Measurements from ENCODE around the gene L3MBTL4.
"Not testable (repeated sequence)": the region's sequence is repeated elsewhere in the genome, so short reads cannot be mapped to it uniquely, and the experiment has no call there.

L3MBTL4 gene

DNA sequence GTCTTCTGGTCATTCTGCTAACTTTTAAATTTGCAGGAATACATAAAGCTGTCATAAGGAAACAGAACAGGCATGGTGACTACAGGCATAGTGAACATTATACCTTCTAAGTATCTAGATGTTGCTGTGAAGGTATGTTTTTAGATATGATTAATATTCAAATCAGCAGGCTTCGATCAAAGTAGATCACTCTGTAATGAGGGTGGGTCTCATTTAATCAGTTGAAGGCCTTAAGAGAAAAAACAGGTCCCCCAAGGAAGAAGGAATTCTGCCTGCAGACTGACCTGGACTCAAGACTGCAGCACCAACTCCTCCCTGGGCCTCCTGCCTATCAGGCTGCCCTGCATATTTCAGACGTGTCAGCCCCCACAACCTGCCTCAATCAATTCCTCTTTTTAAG lies 104.0 kb downstream of the L3MBTL4 start:
- DNase-seq (ENCODE audit: low spot score): no peak

DNA sequence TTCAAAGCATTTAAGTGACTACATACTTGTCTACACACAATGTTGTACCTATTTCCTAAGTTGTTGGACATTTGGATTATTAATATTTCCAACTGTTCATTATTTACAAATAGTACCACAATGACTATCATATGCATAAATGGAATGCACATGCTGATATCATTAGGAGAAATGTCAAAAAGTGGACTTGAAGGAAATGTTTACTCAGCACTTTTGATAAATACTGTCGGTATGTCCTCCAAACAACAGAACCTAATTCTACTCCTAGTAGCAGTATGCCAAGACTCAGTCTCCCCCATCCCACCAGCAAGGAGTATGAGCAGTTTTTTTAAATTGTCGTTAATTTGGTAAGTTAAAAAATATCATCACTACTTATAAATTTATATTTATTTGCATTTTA lies 116.8 kb downstream of the L3MBTL4 start:
- DNase-seq (ENCODE audit: low spot score): no peak

DNA sequence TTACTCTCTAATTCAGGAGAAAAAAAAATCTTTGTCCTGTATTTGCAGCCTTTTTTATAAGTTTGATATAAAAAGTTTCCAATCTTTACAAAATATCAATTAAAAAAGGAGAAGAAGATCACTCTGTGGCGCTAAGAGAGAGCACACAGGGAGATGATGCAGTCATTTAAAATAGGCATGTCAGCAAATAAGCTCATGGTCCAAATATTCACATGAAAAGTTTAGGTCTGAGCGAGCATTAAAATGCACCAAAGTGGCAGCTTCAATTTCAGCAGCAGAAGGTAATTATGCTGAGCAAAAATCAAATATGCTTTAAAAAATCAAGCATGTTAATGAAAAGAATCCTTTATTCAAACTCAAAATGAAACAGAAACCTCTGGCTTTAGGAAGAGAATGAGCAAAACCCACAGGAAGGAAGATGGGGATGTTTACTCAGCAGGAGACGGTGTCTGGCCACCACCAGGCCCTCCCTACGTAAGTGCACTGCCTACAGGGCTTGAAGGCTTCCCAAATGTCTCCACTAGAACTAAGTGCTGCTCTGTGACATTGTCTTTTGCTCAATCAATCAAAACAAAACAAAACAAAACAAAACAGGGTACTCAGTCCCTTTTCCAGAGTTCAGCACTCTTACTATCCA lies 120.4 kb downstream of the L3MBTL4 start:
- no peak for DNase-seq (ENCODE audit: low spot score)

DNA sequence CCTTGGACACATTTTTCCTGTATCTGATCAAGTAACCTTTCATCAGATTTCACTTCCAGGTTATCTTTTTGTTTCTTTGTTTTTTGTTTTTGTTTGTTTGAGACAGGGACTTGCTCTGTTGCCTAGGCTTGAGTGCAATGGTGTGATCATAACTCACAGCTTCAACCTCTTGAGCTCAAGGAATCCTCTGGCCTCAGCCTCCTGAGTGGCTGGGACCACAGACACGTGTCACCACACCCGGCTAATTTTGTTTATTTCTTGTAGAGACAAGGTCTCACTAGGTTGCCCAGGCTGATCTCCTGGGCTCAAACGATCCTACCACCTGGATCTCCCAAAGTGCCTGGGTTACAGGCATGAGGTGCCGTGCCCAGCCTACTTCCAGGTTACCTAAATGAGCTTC lies 124.9 kb downstream of the L3MBTL4 start:
- DNase-seq (ENCODE audit: low spot score): no peak

DNA sequence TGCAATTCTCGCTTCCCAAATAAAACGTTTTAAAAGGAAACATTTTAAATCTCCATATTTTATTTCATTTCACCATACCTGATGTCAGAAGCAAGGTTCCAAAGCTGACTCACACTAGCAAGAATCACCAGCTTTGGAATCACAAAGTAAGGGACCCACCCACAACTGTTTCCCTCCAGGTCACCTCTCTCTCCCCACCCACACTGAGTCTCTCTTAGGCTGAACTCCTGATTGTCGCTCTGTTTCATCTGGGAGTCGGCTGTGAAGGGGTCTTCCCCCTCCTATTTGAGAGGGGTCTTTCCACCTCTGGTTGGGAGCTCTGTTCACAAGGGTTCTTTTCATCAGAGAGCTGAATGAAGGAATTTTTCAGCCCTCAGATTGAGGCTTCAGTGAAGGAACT lies 128.1 kb downstream of the L3MBTL4 start:
- DNase-seq (ENCODE audit: low spot score): no peak

DNA sequence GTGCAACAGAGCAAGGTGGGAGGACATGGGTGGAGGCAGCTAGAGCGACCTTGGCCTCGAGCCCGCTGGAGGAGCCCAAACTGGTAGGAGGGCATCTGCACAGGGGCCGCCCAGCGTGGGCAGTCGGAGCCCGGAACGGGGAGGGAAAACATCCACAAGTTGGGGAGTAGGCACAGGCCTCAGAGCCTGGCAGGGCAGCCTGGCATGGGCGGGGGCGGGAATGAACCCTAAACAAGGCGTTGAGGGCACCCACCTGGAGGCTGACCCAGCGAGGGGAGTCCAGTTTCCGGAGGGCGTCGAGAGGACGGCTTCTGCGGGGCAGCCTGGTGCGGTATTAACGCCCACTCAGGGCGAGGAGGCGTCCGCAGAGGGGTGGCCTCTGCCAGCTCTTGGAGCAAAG lies 129.9 kb downstream of the L3MBTL4 start:
- DNase-seq (ENCODE audit: low spot score): no peak

DNA sequence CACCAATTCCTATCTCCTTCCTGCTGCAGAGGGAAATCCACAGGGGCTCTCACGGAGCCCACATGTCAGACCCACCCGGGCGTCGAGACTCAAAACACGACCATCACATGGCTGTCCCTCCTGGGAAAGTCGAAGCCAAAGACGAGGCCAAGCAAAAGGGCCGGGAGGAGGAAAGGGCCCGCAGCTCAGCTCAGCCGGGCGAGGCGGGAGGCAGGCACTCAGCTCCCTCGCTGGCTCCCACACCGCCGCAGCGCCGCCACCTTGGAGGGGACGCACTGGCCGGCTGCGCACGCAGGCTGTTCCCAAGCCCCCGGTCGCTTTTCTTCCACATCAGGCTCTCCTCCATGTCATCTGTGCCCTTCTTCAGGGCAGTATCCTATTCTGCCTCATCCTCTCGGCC lies 130.4 kb downstream of the L3MBTL4 start:
- no peak for DNase-seq (ENCODE audit: low spot score)

DNA sequence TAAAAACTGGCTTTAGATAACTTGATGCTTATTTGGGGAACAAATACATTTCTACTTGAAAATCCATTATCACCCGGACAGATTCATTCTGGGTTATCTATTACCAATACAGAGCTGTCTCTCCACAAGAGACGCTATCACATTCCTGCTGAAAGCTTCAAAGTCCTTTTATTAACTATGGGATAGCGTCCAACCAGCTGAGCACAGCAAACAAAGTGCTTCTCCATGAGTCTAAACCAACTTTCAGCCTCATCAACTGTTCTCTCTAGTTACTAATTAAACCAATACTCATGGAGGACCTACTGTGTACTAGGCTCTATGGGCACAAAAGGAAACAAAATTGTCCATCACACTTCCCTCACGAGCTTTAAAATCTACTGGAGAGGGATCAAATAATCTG lies 132.8 kb downstream of the L3MBTL4 start:
- no peak for DNase-seq (ENCODE audit: low spot score)

DNA sequence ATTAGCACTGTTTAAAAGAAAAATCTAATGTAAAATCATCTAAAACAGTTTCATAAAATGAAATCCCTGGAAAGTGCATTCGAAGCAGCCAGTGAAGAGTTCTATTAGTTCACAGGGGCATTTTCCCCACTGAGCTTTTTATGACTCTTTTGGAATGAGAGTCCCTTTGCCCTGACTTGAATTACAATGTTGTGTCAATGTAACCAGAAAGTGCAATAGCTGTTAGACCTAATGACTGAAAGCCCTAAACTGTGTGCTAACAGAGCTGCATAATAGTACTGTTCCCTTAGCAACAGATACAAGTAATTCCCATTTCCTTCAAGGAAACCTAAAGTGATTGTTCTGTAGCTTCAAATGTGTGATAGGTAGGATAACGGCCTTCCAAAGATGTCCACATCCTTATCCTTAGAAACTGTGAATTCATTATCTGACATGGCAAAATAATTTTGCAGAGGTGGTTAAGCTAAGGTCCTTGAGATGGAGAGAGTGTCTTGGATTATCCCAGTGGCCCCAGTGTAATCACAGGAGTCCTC lies 134.4 kb downstream of the L3MBTL4 start:
- no peak for DNase-seq (ENCODE audit: low spot score)

DNA sequence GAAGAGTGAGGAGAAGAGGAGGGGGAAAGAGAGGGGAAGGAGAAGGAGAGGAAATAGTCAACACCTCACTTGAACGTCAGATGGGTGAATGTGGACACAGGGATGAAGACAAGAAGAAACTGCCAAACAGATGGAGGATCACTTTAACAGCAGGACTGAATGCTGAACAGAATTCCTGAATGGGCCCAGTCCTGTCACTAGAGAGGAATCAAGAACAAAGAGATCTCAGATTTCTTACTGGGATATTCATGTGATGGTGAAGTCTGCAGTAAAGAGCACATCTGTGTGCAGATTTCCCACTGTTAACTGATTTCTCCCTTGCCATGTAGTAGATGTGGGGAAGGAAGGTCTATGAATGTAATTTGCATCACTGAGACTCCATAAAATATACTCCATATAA lies 135.4 kb downstream of the L3MBTL4 start:
- no peak for DNase-seq (ENCODE audit: low spot score)

DNA sequence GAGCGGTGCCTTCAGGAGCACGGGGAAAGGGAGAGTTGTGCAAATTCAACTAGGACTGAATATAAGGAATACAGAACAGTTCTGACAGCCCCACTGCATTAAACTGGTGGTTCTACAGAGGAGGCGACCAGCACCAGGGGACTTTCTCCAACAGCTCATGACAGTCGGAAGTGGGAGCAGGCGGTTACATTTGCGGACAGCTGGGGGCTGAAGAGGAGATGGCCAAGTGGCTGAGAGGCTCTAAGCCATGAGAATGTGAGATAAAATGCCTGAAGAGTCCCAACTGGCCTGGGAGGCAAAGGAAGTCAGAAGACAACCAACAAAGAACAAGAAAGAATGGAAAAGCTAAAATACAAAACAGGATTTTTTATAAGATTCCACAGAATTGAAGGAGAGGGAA lies 141.3 kb downstream of the L3MBTL4 start:
- no peak for DNase-seq (ENCODE audit: low spot score)

DNA sequence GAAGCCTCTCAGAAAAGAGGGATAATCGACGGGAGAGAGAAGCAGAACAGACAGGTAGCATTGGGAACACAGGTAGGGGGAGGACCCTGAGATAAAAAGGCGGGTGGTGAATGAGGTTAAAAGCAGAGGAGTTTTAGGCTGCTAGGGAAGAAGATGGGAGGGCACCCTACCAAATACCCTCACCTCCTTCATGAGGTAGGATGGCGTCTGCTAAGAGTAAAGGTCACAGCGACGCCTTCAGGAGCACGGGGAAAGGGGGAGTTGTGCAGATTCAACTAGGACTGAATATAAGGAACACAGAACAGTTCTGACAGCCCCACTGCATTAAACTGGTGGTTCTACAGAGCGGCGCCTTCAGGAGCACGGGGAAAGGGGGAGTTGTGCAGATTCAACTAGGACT lies 142.6 kb downstream of the L3MBTL4 start:
- DNase-seq (ENCODE audit: low spot score): not testable (repeated sequence)

DNA sequence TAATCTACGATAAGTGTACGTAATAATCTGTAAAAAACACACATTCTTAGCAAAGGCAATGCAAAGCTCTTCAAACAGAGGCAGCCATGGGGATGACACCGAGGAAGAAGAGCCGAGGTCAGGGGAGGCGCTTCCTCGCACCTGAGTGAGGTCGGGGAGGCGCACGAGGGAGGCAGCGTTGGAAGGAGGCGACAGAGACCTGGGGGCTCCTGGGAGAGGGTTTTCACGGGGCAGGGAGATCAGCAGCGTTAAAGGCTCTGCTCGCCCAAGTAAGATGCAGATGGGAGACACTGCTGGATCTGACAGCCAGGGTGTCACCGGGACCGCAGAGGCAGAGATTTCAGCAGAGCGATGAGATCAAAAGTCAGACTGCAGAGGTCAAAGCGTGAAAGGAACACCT lies 143.1 kb downstream of the L3MBTL4 start:
- no peak for DNase-seq (ENCODE audit: low spot score)

DNA sequence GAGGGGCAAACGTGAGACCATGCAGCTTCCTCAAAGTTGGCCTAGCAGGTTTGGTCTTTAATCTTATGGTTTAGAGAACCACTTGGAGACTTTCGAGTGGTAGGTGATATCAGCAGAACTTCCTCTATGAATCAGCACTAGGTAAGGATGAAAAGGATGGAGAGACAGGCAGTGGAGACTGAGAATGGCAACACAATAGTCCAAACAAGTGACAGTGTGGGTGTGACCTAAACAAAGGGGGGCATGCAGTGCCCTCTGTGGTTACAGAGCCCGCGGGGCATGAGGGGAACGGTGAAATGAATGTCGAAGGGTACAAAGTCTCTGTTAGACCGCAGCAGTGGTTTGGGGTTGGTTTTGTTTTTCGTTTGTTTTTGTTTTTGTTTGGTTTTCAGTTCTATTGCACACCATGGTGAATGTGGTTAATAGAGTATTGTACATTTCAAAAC lies 143.9 kb downstream of the L3MBTL4 start:
- no peak for DNase-seq (ENCODE audit: low spot score)

DNA sequence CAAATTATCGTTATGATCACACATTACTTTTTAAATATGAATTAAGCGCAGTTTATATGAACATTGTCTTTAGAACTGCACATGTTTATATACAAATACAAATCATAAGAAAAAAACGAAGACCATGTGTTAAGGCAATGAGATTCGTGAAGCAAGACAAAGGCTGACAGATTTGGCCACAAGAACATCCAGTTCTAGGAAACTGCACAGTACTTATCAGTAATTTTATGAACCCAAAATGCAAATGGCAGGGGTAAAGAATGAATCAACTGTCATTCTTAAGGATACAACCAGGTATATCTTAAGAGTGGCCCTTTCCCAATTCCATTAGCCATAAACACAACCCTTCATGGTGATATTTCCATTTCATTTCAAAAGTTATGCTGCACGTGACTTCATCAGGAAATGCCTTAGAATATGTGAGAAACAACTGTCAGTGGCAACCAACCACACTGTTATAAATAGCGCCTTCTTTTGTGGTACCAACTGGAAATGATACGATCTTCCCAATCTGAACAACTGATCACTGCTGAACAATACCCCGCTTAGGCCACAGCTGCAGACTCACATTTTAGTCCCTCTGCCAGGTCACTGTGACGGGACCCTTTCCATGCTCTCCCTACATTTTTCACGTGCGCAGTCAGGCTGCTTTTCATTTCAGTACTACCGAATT lies 144.9 kb downstream of the L3MBTL4 start:
- DNase-seq (ENCODE audit: low spot score): no peak

DNA sequence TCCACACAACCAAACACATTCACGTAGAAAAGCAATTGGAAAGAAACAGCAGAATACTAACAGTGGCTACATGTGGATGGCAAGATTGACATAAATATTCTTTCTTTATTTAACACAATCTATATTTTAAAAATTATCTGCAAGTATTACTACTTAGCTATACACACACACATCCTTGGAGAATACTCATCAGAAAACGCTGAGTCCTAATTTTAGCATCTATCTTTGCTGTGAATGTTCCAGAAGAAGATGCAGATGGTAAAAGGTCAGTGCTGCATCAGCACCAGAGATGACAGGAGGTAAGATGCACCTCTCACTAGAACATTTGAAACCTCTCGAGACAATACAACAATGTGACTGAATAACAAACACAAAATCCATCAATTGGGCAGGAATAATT lies 148.5 kb downstream of the L3MBTL4 start:
- no peak for DNase-seq (ENCODE audit: low spot score)

DNA sequence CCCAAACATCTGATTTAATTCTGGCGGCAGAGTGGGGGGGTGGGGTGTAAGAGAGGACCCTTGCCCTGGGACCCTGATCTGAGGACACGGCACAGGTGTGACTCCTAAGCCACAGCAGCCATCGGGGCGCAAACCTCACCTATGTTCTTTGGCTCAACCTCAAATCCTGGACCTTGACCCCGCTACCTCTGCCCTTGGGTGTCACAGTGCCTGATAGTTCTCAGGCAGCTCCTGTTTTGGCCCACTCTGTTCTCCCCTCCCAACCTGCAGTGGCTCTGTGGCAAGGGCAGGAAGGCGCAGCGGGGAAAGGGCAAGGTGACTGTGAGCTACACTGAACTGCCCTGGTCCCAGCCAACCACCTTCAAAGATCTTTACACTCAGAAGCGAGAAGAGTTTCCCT lies 152.8 kb downstream of the L3MBTL4 start:
- no peak for DNase-seq (ENCODE audit: low spot score)

DNA sequence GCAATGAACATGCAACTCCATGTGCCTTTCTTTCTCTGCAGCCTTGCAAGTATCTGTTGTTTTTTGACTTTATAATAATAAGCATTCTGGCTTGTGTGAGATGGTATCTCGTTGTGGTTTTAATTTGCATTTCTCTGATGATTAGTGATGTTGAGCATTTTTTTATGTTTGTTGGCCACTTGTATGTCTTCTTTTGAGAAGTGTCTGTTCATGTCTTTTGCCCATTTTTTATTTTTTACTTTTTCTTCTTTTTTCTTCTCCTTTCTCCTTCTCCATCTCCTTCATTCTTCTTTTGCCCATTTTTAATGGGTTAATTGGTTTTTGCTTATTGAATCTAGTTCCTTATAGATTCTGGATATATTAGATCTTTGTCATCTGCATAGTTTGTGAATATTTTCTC lies 155.4 kb downstream of the L3MBTL4 start:
- DNase-seq (ENCODE audit: low spot score): not testable (repeated sequence)

DNA sequence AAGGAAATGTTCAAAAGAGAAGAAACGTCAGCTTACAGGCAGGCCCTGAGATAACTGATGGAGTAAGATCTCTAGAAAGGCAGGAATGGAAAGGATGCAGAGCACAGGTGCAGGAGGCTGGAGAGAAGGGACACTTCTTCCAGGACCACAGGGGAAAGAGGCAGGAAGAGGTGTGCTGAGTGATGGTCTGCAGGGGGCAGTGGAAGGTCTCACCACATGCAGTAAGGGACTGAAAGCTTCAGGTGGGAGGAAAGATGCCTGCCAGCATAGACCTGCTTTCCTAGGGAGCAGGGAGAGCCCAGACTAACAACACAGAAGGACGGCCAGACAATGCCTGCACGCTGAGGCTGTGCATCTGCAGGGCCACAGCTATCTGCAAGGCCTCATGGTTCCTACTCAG lies 156.8 kb downstream of the L3MBTL4 start:
- DNase-seq (ENCODE audit: low spot score): no peak

DNA sequence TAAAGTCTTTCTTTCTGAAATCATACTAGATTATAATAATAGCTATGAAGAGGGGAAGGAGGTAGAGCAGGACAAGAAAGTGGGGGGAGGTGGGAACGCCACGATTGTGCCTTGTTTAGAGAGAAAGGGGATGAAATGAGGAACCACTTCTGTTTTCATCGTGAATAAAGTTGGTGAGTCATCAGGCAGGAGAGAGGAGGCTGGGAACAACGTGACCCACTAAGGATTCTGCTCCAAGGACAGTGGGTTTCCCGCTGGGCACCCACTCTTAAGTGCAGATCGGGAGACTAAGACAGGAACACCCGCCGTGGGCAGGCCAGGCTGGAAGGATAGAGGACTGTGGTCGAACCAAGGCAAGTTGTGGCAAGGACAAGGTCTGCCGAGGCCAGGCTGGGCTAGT lies 158.2 kb downstream of the L3MBTL4 start:
- DNase-seq (ENCODE audit: low spot score): no peak

DNA sequence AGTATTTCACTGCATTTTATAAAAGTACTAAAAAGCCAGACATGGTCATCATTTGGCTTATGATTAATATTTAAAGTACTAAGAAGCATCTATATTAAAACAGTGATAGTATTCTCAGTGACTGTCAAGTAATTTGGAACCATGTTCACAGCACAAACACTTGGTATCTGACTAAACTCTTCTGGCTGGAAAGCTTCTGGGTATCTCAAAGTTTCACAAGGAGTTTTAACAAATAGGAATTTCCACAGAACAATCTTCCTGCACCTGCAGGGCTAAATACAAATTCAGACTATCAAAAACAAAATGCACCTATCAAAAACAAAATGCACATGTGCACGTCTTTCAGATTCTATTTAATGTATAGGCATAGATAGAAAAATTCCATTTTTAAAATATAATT lies 158.8 kb downstream of the L3MBTL4 start:
- DNase-seq (ENCODE audit: low spot score): no peak

DNA sequence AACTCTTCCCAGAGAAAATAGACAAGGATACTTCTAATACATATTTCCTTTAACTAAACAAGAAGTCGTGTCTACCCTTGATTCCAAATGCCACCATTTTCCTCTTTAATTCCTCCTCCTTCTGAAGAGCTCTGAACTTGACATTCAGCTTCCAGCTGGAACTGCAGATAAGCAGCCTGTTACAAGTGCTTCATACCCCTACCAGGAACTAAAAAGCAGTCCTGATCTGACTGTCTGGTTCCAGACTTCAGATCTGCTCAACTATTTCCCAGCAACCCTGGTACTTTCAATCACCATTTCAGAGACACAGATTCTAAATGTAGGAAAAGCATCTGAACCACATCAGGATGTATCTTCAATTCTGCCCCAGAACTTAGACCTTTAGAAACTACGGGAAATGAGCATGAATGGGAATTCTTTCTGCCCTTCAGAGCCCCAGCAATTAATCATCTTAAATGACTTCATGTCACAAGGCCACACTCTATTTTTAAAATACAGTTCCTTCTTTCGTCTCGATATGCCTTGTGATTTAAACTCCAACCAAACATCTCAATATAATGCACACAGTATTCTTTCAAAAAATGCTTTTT lies 159.5 kb downstream of the L3MBTL4 start:
- DNase-seq (ENCODE audit: low spot score): no peak

DNA sequence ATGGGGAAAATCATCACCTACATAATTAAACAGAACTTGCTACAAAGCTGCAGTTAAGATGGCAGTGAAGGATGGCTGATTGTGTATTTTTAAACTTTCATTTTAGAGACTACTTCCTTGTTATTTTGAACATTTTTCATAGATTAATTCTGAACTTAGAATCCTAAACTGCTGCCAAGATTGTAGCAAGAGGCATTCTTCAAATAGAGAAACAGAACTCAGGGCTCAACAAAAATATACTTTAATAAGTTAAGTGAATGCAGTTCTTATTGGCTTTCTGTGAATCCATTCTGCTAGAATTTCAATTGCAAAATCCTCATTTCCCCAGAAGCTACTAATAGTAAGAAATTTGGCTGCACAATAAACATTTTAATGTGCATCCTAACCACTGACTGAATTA lies 160.3 kb downstream of the L3MBTL4 start:
- DNase-seq (ENCODE audit: low spot score): no peak

DNA sequence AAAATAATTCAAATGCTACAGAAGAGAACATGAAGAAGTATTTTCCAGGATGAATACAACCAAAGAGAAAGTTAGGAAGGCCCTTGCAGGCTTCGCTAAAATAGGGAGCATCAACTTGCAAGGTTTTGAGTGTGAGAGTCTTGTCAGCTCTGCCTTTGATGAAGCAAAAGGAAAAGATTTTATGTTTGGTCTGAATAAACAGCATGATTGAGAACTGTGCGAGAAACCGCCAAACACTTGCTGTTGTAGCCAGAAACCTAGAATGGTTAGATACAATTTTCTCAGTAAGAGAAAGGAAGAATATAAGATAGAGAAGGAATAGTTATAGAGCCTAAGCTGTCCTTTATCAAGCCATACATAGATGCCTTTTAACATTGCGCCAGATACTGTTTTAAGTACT lies 163.6 kb downstream of the L3MBTL4 start:
- DNase-seq (ENCODE audit: low spot score): no peak

Data from left forelimb (tissue), 1 donor.